C4-2B (cell line): ENCODE data around the gene NXPH1.

Experiments
- CTCF ChIP-seq: fragments of 450-650 bp; conservative IDR thresholded peaks from 2 replicates; pipeline ENCODE4 v1.5.1; 2017; ENCODE audit warnings: mild to moderate bottlenecking
- ZFX ChIP-seq: fragments of 450-650 bp; IDR thresholded peaks from 2 replicates; pipeline ENCODE4 v1.6.1; 2017

GRCh38 chr7:8440670-8441069 is 7.3 kb downstream of the NXPH1 start:
- no peak for TF ChIP-seq CTCF
- TF ChIP-seq ZFX: no peak
